Femur (tissue), 1 donor: ENCODE data around the gene BMP6.
"Not testable (repeated sequence)": the region's sequence is repeated elsewhere in the genome, so short reads cannot be mapped to it uniquely, and the experiment has no call there.

ENCODE experiments used
- DNase-seq: peaks from one replicate; pipeline ENCODE4 v3.0.0-alpha.2; 2017

The BMP6 gene

GRCh38 chr6:7891078-7891872, 165.4 kb downstream of the BMP6 start:
- no peak for DNase-seq

GRCh38 chr6:7892367-7892766, 166.5 kb downstream of the BMP6 start:
- DNase-seq, result not testable (repeated sequence)

GRCh38 chr6:7893342-7893741, 167.4 kb downstream of the BMP6 start:
- no peak for DNase-seq

GRCh38 chr6:7894262-7895124, 168.6 kb downstream of the BMP6 start:
- DNase-seq, result no peak

GRCh38 chr6:7895125-7895423, 169.2 kb downstream of the BMP6 start:
- no peak for DNase-seq

- DNase-seq, result no peak
Observed at GRCh38 chr6:7896465-7896987, 170.6 kb downstream of the BMP6 start.

GRCh38 chr6:7897461-7898192, 171.7 kb downstream of the BMP6 start:
- DNase-seq, result no peak

- not testable (repeated sequence) for DNase-seq
Observed at GRCh38 chr6:7898193-7898586, 172.3 kb downstream of the BMP6 start.

GRCh38 chr6:7899101-7899888, 173.4 kb downstream of the BMP6 start:
- no peak for DNase-seq

- DNase-seq, result no peak
Observed at GRCh38 chr6:7899889-7900213, 174.0 kb downstream of the BMP6 start.

- no peak for DNase-seq
Observed at GRCh38 chr6:7900621-7901020, 174.7 kb downstream of the BMP6 start.

GRCh38 chr6:7901056-7901455, 175.2 kb downstream of the BMP6 start:
- no peak for DNase-seq

GRCh38 chr6:7901780-7902179, 175.9 kb downstream of the BMP6 start:
- no peak for DNase-seq

GRCh38 chr6:7902221-7902620, 176.3 kb downstream of the BMP6 start:
- no peak for DNase-seq

GRCh38 chr6:7902867-7903266, 177.0 kb downstream of the BMP6 start:
- no peak for DNase-seq

GRCh38 chr6:7903673-7904072, 177.8 kb downstream of the BMP6 start:
- no peak for DNase-seq

- DNase-seq, result no peak
Observed at GRCh38 chr6:7904654-7905319, 178.9 kb downstream of the BMP6 start.

- DNase-seq, result no peak
Observed at GRCh38 chr6:7905416-7905815, 179.5 kb downstream of the BMP6 start.

GRCh38 chr6:7906741-7907140, 180.8 kb downstream of the BMP6 start:
- DNase-seq, result no peak

- DNase-seq, result no peak
Observed at GRCh38 chr6:7907159-7907558, 181.3 kb downstream of the BMP6 start.

- DNase-seq, result peak; percentile 80
Observed at GRCh38 chr6:7909323-7910276, 183.7 kb downstream of the BMP6 start.
